Activated T-cell treated with anti-CD3 and anti-CD28 coated beads, Interleukin-2, amount 50 U/mL, for 4 hours (primary cell): ENCODE results near the gene CFAP57. TPM values are rescaled to one million over a fixed set of nuclear protein-coding genes. Genes with fewer than 3 reads are reported as not detected.
"Not testable (repeated sequence)": the region's sequence is repeated elsewhere in the genome, so short reads cannot be mapped to it uniquely, and the experiment has no call there.

ENCODE experiments used
- ATAC-seq, 2 donors: fragments of 200-7000 bp; cut with Tn5 transposase; one replicate each; pipeline ENCODE4 v1.10.0; 2021
- DNase-seq: peaks from one replicate; pipeline ENCODE4 v3.0.0-alpha.2; 2020
- H3K27me3 Mint-ChIP-seq: one replicate; pipeline ENCODE4 v1.8.0; 2021; ENCODE audit warnings: low read depth, mixed read lengths
- H3K36me3 Mint-ChIP-seq: one replicate; pipeline ENCODE4 v1.8.0; 2022; ENCODE audit warnings: mixed read lengths; ENCODE audit not compliant: insufficient read depth
- H3K4me1 Mint-ChIP-seq: one replicate; pipeline ENCODE4 v1.8.0; 2021; ENCODE audit warnings: low read depth, mixed read lengths
- H3K4me3 Mint-ChIP-seq: one replicate; pipeline ENCODE4 v1.8.0; 2021; ENCODE audit warnings: mild to moderate bottlenecking, moderate library complexity, mixed read lengths
- H3K9me3 Mint-ChIP-seq: one replicate; pipeline ENCODE4 v1.8.0; 2021; ENCODE audit warnings: mixed read lengths
- total RNA-seq, 3 donors: library from RNA; stranded (reverse); gene quantifications; one replicate each; pipeline ENCODE4 v1.2.1, GENCODE V29; 2021

Gene CFAP57
- total RNA-seq, 3 donors from 2014 or later, result 0.05 to 0.41 TPM; not detected in 1

GRCh38 chr1:43199093-43199726 is 27.1 kb downstream of the CFAP57 start:
- peaks cover 10% of the 10 kb centered on the region for H3K27me3 Mint-ChIP-seq
- ATAC-seq, result peak in 1 of 2 donors; percentile 18
- no peaks in the 10 kb centered on the region for H3K4me1 Mint-ChIP-seq
- H3K9me3 Mint-ChIP-seq, result peaks cover 11% of the 10 kb centered on the region
- H3K36me3 Mint-ChIP-seq, result no peaks in the 10 kb centered on the region
- no peak for DNase-seq
- no peak overlapping the region for H3K4me3 Mint-ChIP-seq

GRCh38 chr1:43203859-43204258 is 31.7 kb downstream of the CFAP57 start:
- no peak for DNase-seq

GRCh38 chr1:43204394-43204793 is 32.3 kb downstream of the CFAP57 start:
- peaks cover 10% of the 10 kb centered on the region for H3K9me3 Mint-ChIP-seq

More at GRCh38 chr1:43203859-43204258, 31.7 kb downstream of the CFAP57 start:
- Mint-ChIP-seq H3K4me1 (no peaks in the 10 kb centered on the region), H3K27me3 (peaks cover 9% of the 10 kb centered on the region), H3K9me3 (peaks cover 10% of the 10 kb centered on the region), H3K36me3 (no peaks in the 10 kb centered on the region), H3K4me3 (no peak overlapping the region)
- no peak for ATAC-seq

GRCh38 chr1:43205671-43206070 is 33.5 kb downstream of the CFAP57 start:
- Mint-ChIP-seq H3K36me3 (no peaks in the 10 kb centered on the region), H3K4me3 (no peak overlapping the region), H3K9me3 (peaks cover 10% of the 10 kb centered on the region), H3K27me3 (peaks cover 9% of the 10 kb centered on the region), H3K4me1 (no peaks in the 10 kb centered on the region)
- ATAC-seq, result no peak
- no peak for DNase-seq

More at GRCh38 chr1:43204394-43204793, 32.3 kb downstream of the CFAP57 start:
- DNase-seq (no peak), ATAC-seq (no peak)
- no peaks in the 10 kb centered on the region for H3K4me1 Mint-ChIP-seq
- peaks cover 9% of the 10 kb centered on the region for H3K27me3 Mint-ChIP-seq
- no peaks in the 10 kb centered on the region for H3K36me3 Mint-ChIP-seq
- H3K4me3 Mint-ChIP-seq, result no peak overlapping the region

GRCh38 chr1:43206600-43207228 is 34.6 kb downstream of the CFAP57 start:
- H3K27me3 Mint-ChIP-seq, result peaks cover 9% of the 10 kb centered on the region
- peaks cover 10% of the 10 kb centered on the region for H3K9me3 Mint-ChIP-seq
- H3K36me3 Mint-ChIP-seq, result no peaks in the 10 kb centered on the region
- ATAC-seq, result no peak
- H3K4me1 Mint-ChIP-seq, result no peaks in the 10 kb centered on the region
- no peak overlapping the region for H3K4me3 Mint-ChIP-seq
- DNase-seq, result no peak

- Mint-ChIP-seq H3K36me3 (no peaks in the 10 kb centered on the region), H3K9me3 (peaks cover 10% of the 10 kb centered on the region), H3K27me3 (peaks cover 9% of the 10 kb centered on the region), H3K4me3 (no peak overlapping the region), H3K4me1 (no peaks in the 10 kb centered on the region)
- DNase-seq, result no peak
- ATAC-seq, result no peak
Observed at GRCh38 chr1:43207229-43207853, 35.2 kb downstream of the CFAP57 start.

GRCh38 chr1:43208277-43208676 is 36.1 kb downstream of the CFAP57 start:
- not testable (repeated sequence) for DNase-seq, H3K4me3 Mint-ChIP-seq, H3K36me3 Mint-ChIP-seq, H3K9me3 Mint-ChIP-seq, ATAC-seq, H3K27me3 Mint-ChIP-seq, H3K4me1 Mint-ChIP-seq

GRCh38 chr1:43214501-43215444 is 42.6 kb downstream of the CFAP57 start:
- DNase-seq, result no peak
- Mint-ChIP-seq H3K36me3 (no peaks in the 10 kb centered on the region), H3K9me3 (no peaks in the 10 kb centered on the region), H3K4me3 (no peak overlapping the region), H3K4me1 (no peaks in the 10 kb centered on the region), H3K27me3 (peaks cover 7% of the 10 kb centered on the region)
- no peak for ATAC-seq

- no peaks in the 10 kb centered on the region for H3K36me3 Mint-ChIP-seq
- H3K4me1 Mint-ChIP-seq, result peaks cover 4% of the 10 kb centered on the region
- no peaks in the 10 kb centered on the region for H3K9me3 Mint-ChIP-seq
- H3K4me3 Mint-ChIP-seq, result no peak overlapping the region
- ATAC-seq (no peak), DNase-seq (no peak)
- peaks cover 11% of the 10 kb centered on the region for H3K27me3 Mint-ChIP-seq
Observed at GRCh38 chr1:43217747-43218146, 45.6 kb downstream of the CFAP57 start.

GRCh38 chr1:43220905-43221778 is 49.0 kb downstream of the CFAP57 start:
- no peak for DNase-seq
- no peak for ATAC-seq
- Mint-ChIP-seq H3K27me3 (peaks cover 4% of the 10 kb centered on the region), H3K4me1 (peaks cover 4% of the 10 kb centered on the region), H3K36me3 (no peaks in the 10 kb centered on the region), H3K4me3 (no peak overlapping the region), H3K9me3 (no peaks in the 10 kb centered on the region)

GRCh38 chr1:43221797-43222196 is 49.7 kb downstream of the CFAP57 start:
- no peak for DNase-seq

GRCh38 chr1:43222879-43223278 is 50.7 kb downstream of the CFAP57 start:
- H3K36me3 Mint-ChIP-seq, result no peaks in the 10 kb centered on the region
- no peak overlapping the region for H3K4me3 Mint-ChIP-seq
- DNase-seq (no peak), ATAC-seq (no peak)
- no peaks in the 10 kb centered on the region for H3K9me3 Mint-ChIP-seq
- H3K27me3 Mint-ChIP-seq, result peaks cover 5% of the 10 kb centered on the region
- peaks cover 4% of the 10 kb centered on the region for H3K4me1 Mint-ChIP-seq

More at GRCh38 chr1:43221797-43222196, 49.7 kb downstream of the CFAP57 start:
- Mint-ChIP-seq H3K4me3 (no peak overlapping the region), H3K27me3 (peaks cover 4% of the 10 kb centered on the region), H3K36me3 (no peaks in the 10 kb centered on the region), H3K9me3 (no peaks in the 10 kb centered on the region), H3K4me1 (peaks cover 4% of the 10 kb centered on the region)
- no peak for ATAC-seq

- ATAC-seq (no peak), DNase-seq (no peak)
- Mint-ChIP-seq H3K27me3 (peaks cover 5% of the 10 kb centered on the region), H3K4me1 (peaks cover 4% of the 10 kb centered on the region), H3K36me3 (no peaks in the 10 kb centered on the region), H3K4me3 (no peak overlapping the region), H3K9me3 (no peaks in the 10 kb centered on the region)
Observed at GRCh38 chr1:43225168-43225567, 53.0 kb downstream of the CFAP57 start.
